HG02678 (cell line): ENCODE results near the gene GLRX3.
"Not testable (repeated sequence)": the region's sequence is repeated elsewhere in the genome, so short reads cannot be mapped to it uniquely, and the experiment has no call there.

ENCODE experiments used
- ATAC-seq: cut with Tn5 transposase; IDR thresholded peaks from one replicate; pipeline ENCODE4 v1.9.1; 2021; ENCODE audit warnings: mild to moderate bottlenecking, moderate library complexity; ENCODE audit not compliant: unreplicated experiment

The GLRX3 gene

GRCh38 chr10:130188195-130189175 is 52.3 kb downstream of the GLRX3 start:
- no peak for ATAC-seq

- ATAC-seq, result no peak
Observed at GRCh38 chr10:130189608-130190054, 53.4 kb downstream of the GLRX3 start.

GRCh38 chr10:130190055-130190736 is 54.0 kb downstream of the GLRX3 start:
- peak; percentile 90 for ATAC-seq

GRCh38 chr10:130190737-130191115 is 54.5 kb downstream of the GLRX3 start:
- ATAC-seq, result no peak

- ATAC-seq, result no peak
Observed at GRCh38 chr10:130191380-130191779, 55.2 kb downstream of the GLRX3 start.

- ATAC-seq, result no peak
Observed at GRCh38 chr10:130192276-130192848, 56.2 kb downstream of the GLRX3 start.

- ATAC-seq, result no peak
Observed at GRCh38 chr10:130193033-130193432, 56.8 kb downstream of the GLRX3 start.

- no peak for ATAC-seq
Observed at GRCh38 chr10:130193493-130194193, 57.5 kb downstream of the GLRX3 start.

- ATAC-seq, result no peak
Observed at GRCh38 chr10:130194194-130194990, 58.2 kb downstream of the GLRX3 start.

- no peak for ATAC-seq
Observed at GRCh38 chr10:130194991-130195645, 58.9 kb downstream of the GLRX3 start.

GRCh38 chr10:130195746-130196294 is 59.6 kb downstream of the GLRX3 start:
- no peak for ATAC-seq

GRCh38 chr10:130196511-130197487 is 60.6 kb downstream of the GLRX3 start:
- ATAC-seq, result no peak

GRCh38 chr10:130198651-130199050 is 62.5 kb downstream of the GLRX3 start:
- ATAC-seq, result no peak

GRCh38 chr10:130200179-130201042 is 64.2 kb downstream of the GLRX3 start:
- no peak for ATAC-seq

GRCh38 chr10:130201043-130201380 is 64.8 kb downstream of the GLRX3 start:
- ATAC-seq, result no peak

- not testable (repeated sequence) for ATAC-seq
Observed at GRCh38 chr10:130202150-130202549, 66.0 kb downstream of the GLRX3 start.

- ATAC-seq, result peak; percentile 48
Observed at GRCh38 chr10:130202984-130203621, 66.9 kb downstream of the GLRX3 start.
